GM12891 (cell line): ENCODE data around the gene AAK1.

Experiments
- POLR2A ChIP-seq: IDR thresholded peaks from 2 replicates; pipeline ENCODE4 v1.6.1; 2011; ENCODE audit warnings: low read depth, low read length, control low read depth
- POLR2AphosphoS5 ChIP-seq: IDR thresholded peaks from 2 replicates; pipeline ENCODE4 v1.6.1; 2011; ENCODE audit warnings: low read depth, low read length, control low read depth

DNA sequence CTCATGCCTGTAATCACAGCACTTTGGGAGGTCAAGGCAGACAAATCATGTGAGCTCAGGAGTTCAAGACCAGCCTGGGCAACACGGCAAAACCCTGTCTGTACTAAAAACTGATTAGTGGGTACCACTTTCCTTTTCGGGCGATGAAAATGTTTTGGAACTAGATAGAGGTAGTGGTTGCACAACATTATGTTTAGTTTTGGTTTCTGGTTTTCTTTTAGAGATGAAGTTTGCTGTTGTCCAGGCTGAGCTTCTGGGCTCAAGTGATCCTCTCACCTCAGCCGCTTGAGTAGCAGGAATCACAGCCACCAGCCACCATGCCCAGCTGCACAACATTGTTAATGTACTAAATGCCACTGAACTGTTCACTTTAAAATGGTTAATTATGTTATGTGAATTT, 27.6 kb downstream of the AAK1 start:
- no peak for TF ChIP-seq POLR2AphosphoS5
- TF ChIP-seq POLR2A: no peak
